Measurements from ENCODE around the gene MRPS5.

MRPS5 gene

GRCh38 chr2:95071856-95072255 lies 49.8 kb downstream of the MRPS5 start:
- TF ChIP-seq CTCF (IDR thresholded peaks at IDR 0.05; ENCODE audit: low read length, missing control alignments): no peak
- H3K4me3 ChIP-seq (replicated peaks; ENCODE audit: low read depth, low read length): no peak overlapping the region
- no peak for DNase-seq (ENCODE audit: low read depth)

- no peak overlapping the region for H3K4me3 ChIP-seq (replicated peaks; ENCODE audit: low read depth, low read length)
- no peak for DNase-seq (ENCODE audit: low read depth)
- no peak for TF ChIP-seq CTCF (IDR thresholded peaks at IDR 0.05; ENCODE audit: low read length, missing control alignments)
Measured at GRCh38 chr2:95069465-95069864, 52.1 kb downstream of the MRPS5 start.

- no peak overlapping the region for H3K4me3 ChIP-seq (replicated peaks; ENCODE audit: low read depth, low read length)
- DNase-seq (ENCODE audit: low read depth): no peak
- no peak for TF ChIP-seq CTCF (IDR thresholded peaks at IDR 0.05; ENCODE audit: low read length, missing control alignments)
Measured at GRCh38 chr2:95068256-95068655, 53.4 kb downstream of the MRPS5 start.

- DNase-seq (ENCODE audit: low read depth): no peak
- H3K4me3 ChIP-seq (replicated peaks; ENCODE audit: low read depth, low read length): no peak overlapping the region
- no peak for TF ChIP-seq CTCF (IDR thresholded peaks at IDR 0.05; ENCODE audit: low read length, missing control alignments)
Measured at GRCh38 chr2:95063086-95063958, 58.3 kb downstream of the MRPS5 start.

- TF ChIP-seq CTCF (IDR thresholded peaks at IDR 0.05; ENCODE audit: low read length, missing control alignments): no peak
- no peak for DNase-seq (ENCODE audit: low read depth)
- H3K4me3 ChIP-seq (replicated peaks; ENCODE audit: low read depth, low read length): no peak overlapping the region
Measured at GRCh38 chr2:95062242-95063085, 59.1 kb downstream of the MRPS5 start.

GRCh38 chr2:95061601-95062183 lies 59.9 kb downstream of the MRPS5 start:
- no peak for DNase-seq (ENCODE audit: low read depth)
- H3K4me3 ChIP-seq (replicated peaks; ENCODE audit: low read depth, low read length): no peak overlapping the region
- TF ChIP-seq CTCF (IDR thresholded peaks at IDR 0.05; ENCODE audit: low read length, missing control alignments): no peak

Data from fibroblast of pulmonary artery (primary cell).